Brain microvascular endothelial cell (primary cell): ENCODE measurements around the gene DUSP22.

ENCODE experiments used
- DNase-seq: peaks from one replicate; pipeline ENCODE4 v3.0.0-alpha.2; 2020
- H3K27ac ChIP-seq: fragments of 250-450 bp; sonication (Bioruptor Pico); 2 replicates; pipeline ENCODE4 v1.5.1; 2020; ENCODE audit warnings: mild to moderate bottlenecking, moderate library complexity
- H3K27me3 ChIP-seq: fragments of 250-450 bp; sonication (Bioruptor Pico); replicated peaks from 2 replicates; pipeline ENCODE4 v1.5.1; 2020; ENCODE audit warnings: mild to moderate bottlenecking
- H3K36me3 ChIP-seq: fragments of 250-450 bp; sonication (Bioruptor Pico); replicated peaks from 2 replicates; pipeline ENCODE4 v1.5.1; 2020; ENCODE audit warnings: mild to moderate bottlenecking
- H3K4me3 ChIP-seq: 2 replicates; pipeline ENCODE4 v1.5.1; 2011; ENCODE audit warnings: low read depth, mild to moderate bottlenecking, control low read depth, low read length, moderate library complexity
- CTCF ChIP-seq: IDR thresholded peaks from 2 replicates; pipeline ENCODE4 v1.5.1; 2011; ENCODE audit warnings: low read depth, mild to moderate bottlenecking, moderate library complexity, low read length, control low read depth, inconsistent platforms; ENCODE audit errors: missing control alignments
- in situ Hi-C: cut with HindIII; loops from 2 replicates; pipeline ENCODE4 v1.10.0; 2017; ENCODE audit warnings: low sequenced_read_pairs, low pct_ligation_motif_present

The DUSP22 gene

DNA sequence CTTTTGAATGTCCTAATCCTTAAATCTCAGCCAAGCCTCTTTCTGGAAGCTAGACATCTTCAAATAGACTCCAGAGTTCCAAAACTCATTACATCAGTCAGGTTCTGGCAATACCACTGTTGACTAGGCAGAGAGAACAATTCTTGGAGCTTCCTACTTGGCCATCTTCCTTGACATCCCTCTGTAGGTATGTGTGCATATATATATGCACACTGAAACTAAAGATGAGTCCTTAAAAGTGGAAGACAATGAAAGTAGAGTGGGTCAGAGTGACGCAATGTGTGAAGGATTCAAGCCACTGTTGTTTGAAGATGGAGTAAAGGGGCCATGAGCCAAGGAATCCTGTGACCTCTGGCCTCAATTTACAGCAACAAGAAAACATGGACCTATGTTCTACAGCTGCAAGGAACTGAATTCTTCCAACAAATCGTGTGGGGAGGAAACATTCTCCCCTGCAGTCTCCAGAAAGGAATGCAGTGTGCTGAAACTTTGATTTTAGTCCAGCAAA lies 18.7 kb upstream of the DUSP22 start:
- no peak for DNase-seq

DNA sequence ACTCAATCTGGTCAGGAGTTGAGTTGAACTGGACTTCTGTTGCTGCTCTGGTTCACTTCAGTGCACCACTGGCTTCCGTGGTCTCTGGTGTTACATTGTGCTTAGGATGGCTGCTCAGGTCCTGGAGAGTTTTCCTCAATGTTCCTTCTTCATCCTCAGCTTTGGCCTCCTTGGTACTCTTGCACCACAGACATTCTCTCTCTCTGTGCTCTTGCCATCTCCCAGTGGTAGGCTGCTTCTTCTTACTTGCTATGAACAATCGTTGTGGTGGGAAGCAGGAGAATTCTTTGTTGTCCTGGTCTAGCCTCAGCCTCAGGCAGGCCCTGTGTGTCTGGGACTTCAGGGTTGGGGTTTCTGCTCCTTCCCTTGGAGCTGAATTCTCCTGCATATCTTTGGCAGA lies 14.5 kb upstream of the DUSP22 start:
- no peak for TF ChIP-seq CTCF
- Histone ChIP-seq H3K27ac (no peak overlapping the region), H3K36me3 (no peaks in the 10 kb centered on the region), H3K27me3 (no peaks in the 10 kb centered on the region), H3K4me3 (no peak overlapping the region)
- in situ Hi-C loops = no loop called here
- DNase-seq = no peak

More for the DNA sequence above, 18.7 kb upstream of the DUSP22 start:
- Histone ChIP-seq H3K4me3 (no peak overlapping the region), H3K27me3 (no peaks in the 10 kb centered on the region), H3K36me3 (no peaks in the 10 kb centered on the region), H3K27ac (no peak overlapping the region)
- in situ Hi-C loops = no loop called here
- no peak for TF ChIP-seq CTCF

GRCh38 chr6:278494-278893 lies 13.8 kb upstream of the DUSP22 start:
- Histone ChIP-seq H3K27me3 (no peaks in the 10 kb centered on the region), H3K27ac (no peak overlapping the region), H3K4me3 (no peak overlapping the region), H3K36me3 (no peaks in the 10 kb centered on the region)
- no peak for TF ChIP-seq CTCF
- in situ Hi-C loops = no loop called here
- no peak for DNase-seq

- Histone ChIP-seq H3K4me3 (no peak overlapping the region), H3K27me3 (peaks cover under 1% of the 10 kb centered on the region), H3K36me3 (no peaks in the 10 kb centered on the region), H3K27ac (no peak overlapping the region)
- no peak for TF ChIP-seq CTCF
- DNase-seq = no peak
- in situ Hi-C loops = no loop called here
Measured at GRCh38 chr6:279341-280029, 12.8 kb upstream of the DUSP22 start.

DNA sequence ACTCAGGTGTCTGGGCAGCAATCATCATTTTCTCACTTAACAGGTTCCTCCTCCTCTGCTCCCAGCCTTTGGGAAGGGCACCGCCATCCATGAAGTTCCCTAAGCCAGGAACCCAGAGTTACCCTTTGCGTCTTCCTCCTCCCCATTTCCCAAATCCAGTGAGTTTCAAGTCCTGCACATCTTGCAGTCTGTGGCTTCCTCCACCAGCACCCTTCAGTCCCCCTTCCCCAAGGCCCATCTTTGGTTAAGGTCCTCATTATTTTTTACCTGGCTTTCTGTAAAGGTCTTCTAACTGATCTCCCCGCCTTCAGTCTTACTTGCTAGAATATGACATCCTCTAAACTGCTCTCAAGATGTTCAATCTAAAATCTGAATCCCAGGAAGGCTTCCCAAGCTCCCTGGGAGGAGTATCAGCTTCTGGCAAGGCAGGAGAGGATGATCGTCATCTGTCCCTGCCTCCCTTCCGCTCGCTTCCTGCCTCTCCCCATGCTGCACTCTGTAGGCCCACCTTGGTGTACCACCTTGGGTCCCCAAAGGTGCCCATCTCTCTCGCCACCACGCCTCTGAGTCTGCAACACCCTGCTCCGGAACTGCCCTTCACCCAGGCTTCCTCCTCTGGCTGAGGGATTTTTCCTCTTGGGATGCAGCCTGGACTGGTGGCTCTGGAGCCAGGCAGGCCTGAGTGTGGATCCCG lies 11.4 kb upstream of the DUSP22 start:
- DNase-seq = no peak

More for the DNA sequence above, 11.4 kb upstream of the DUSP22 start:
- H3K27me3 ChIP-seq = peaks cover 3% of the 10 kb centered on the region
- no peaks in the 10 kb centered on the region for H3K36me3 ChIP-seq
- no peak for TF ChIP-seq CTCF
- H3K4me3 ChIP-seq = no peak overlapping the region
- no peak overlapping the region for H3K27ac ChIP-seq
- in situ Hi-C loops = no loop called here
